KG1 (cell line): ENCODE data around the gene FCER1G.
"Not testable (repeated sequence)": the region's sequence is repeated elsewhere in the genome, so short reads cannot be mapped to it uniquely, and the experiment has no call there.

Experiments
- DNase-seq: peaks from one replicate; lab custom pipeline; 2025; lab: John Stamatoyannopoulos, UW

FCER1G gene

GRCh38 chr1:161233102-161233501, 18.0 kb downstream of the FCER1G start:
- no peak for DNase-seq

- no peak for DNase-seq
Observed at GRCh38 chr1:161235957-161236775, 21.1 kb downstream of the FCER1G start.

GRCh38 chr1:161238039-161238473, 23.0 kb downstream of the FCER1G start, which contains the start of gene NR1I3:
TSS of gene NR1I3 (minus strand) at chr1:161238203. CDS start at chr1:161236565, 1,638 bp downstream.
- no peak for DNase-seq

GRCh38 chr1:161241682-161242081, 26.6 kb downstream of the FCER1G start:
- DNase-seq, result no peak

- DNase-seq, result no peak
Observed at GRCh38 chr1:161242313-161242712, 27.2 kb downstream of the FCER1G start.

- DNase-seq, result no peak
Observed at GRCh38 chr1:161244888-161245287, 29.8 kb downstream of the FCER1G start.

- not testable (repeated sequence) for DNase-seq
Observed at GRCh38 chr1:161250100-161250499, 35.0 kb downstream of the FCER1G start.

GRCh38 chr1:161250829-161251228, 35.7 kb downstream of the FCER1G start:
- no peak for DNase-seq

GRCh38 chr1:161251579-161251978, 36.5 kb downstream of the FCER1G start:
- no peak for DNase-seq

- not testable (repeated sequence) for DNase-seq
Observed at GRCh38 chr1:161255302-161255701, 40.2 kb downstream of the FCER1G start.

GRCh38 chr1:161255955-161256520, 40.9 kb downstream of the FCER1G start:
- DNase-seq, result not testable (repeated sequence)

GRCh38 chr1:161257109-161257508, 42.0 kb downstream of the FCER1G start:
- not testable (repeated sequence) for DNase-seq

- DNase-seq, result no peak
Observed at GRCh38 chr1:161258439-161259344, 43.6 kb downstream of the FCER1G start, which contains the start of gene PCP4L1. TSS of gene PCP4L1 (plus strand) at chr1:161258745. CDS start at chr1:161258975, 230 bp downstream.

GRCh38 chr1:161259345-161259702, 44.2 kb downstream of the FCER1G start:
- DNase-seq, result no peak

- DNase-seq, result no peak
Observed at GRCh38 chr1:161259765-161260164, 44.7 kb downstream of the FCER1G start.

GRCh38 chr1:161260376-161261260, 45.5 kb downstream of the FCER1G start:
- DNase-seq, result no peak

GRCh38 chr1:161261261-161262235, 46.5 kb downstream of the FCER1G start:
- DNase-seq, result no peak

GRCh38 chr1:161265305-161265704, 50.2 kb downstream of the FCER1G start:
- DNase-seq, result no peak

GRCh38 chr1:161266202-161266601, 51.1 kb downstream of the FCER1G start:
- DNase-seq, result no peak

- no peak for DNase-seq
Observed at GRCh38 chr1:161266836-161267235, 51.7 kb downstream of the FCER1G start.
